ENCODE measurements around the gene SFT2D2. TPM values are rescaled to one million over a fixed set of nuclear protein-coding genes. Genes with fewer than 3 reads are reported as not detected.

Gene SFT2D2
- total RNA-seq, 1 experiment from 2014 or later, result 59.3 TPM

DNA sequence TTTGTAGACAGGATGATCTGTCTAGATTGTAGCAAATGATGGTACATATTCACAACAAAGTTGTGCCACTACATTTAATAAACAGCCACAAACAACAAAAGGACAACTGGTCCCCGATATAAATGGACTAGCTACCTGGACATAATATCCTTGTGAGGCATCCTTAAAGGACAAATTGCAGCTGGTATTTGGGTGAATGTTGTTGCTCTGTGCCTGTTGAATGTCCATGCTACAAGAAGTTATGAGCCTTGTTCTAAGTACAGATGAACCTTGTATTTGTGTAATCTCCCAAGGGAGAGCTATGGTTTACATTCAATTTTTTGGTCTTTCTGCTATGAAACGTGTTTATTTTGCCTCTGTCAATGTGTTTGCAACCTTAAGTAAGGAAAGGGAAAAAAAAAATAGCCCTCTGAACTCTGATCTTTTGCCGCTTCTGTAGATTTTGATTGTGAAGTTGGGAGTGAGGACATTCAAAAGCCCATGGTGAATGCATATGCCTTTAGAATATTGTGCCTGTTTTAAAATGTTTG is 26.5 kb downstream of the SFT2D2 start:
- H3K4me1 Mint-ChIP-seq (ENCODE audit: low read depth, unreplicated experiment), result no peaks in the 10 kb centered on the region
- H3K27me3 Mint-ChIP-seq (ENCODE audit: insufficient read depth, unreplicated experiment), result no peaks in the 10 kb centered on the region
- DNase-seq, result no peak
- H3K4me1 ChIP-seq, result no peaks in the 10 kb centered on the region
- TSS peak; percentile 11 for BruUV-seq (replicated peaks)
- intact Hi-C loops (cut with micrococcal nuclease; ENCODE audit: unreplicated experiment), result no loop called here
- CTCF ChIA-PET, result no interaction called here
- TF ChIP-seq, protein P1, sequence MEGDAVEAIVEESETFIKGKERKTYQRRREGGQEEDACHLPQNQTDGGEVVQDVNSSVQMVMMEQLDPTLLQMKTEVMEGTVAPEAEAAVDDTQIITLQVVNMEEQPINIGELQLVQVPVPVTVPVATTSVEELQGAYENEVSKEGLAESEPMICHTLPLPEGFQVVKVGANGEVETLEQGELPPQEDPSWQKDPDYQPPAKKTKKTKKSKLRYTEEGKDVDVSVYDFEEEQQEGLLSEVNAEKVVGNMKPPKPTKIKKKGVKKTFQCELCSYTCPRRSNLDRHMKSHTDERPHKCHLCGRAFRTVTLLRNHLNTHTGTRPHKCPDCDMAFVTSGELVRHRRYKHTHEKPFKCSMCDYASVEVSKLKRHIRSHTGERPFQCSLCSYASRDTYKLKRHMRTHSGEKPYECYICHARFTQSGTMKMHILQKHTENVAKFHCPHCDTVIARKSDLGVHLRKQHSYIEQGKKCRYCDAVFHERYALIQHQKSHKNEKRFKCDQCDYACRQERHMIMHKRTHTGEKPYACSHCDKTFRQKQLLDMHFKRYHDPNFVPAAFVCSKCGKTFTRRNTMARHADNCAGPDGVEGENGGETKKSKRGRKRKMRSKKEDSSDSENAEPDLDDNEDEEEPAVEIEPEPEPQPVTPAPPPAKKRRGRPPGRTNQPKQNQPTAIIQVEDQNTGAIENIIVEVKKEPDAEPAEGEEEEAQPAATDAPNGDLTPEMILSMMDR (IDR thresholded peaks at IDR 0.05; ENCODE audit: insufficient read depth in 1 of 2, low read depth in 1 of 2, low read length in 1 of 2, severe bottlenecking in 1 of 2, unreplicated experiment in 1 of 2), result no peak
- H3K4me3 ChIP-seq (ENCODE audit: low read depth, low read length), result no peak overlapping the region
- H3K36me3 Mint-ChIP-seq (ENCODE audit: insufficient read depth, unreplicated experiment), result peaks cover 57% of the 10 kb centered on the region
- H3K9me3 Mint-ChIP-seq (ENCODE audit: unreplicated experiment), result no peaks in the 10 kb centered on the region
- no peak overlapping the region for H3K4me3 Mint-ChIP-seq (ENCODE audit: unreplicated experiment)
- peaks cover 24% of the 10 kb centered on the region for H3K9me3 ChIP-seq
- no peaks in the 10 kb centered on the region for H3K27me3 ChIP-seq (replicated peaks; ENCODE audit: control insufficient read depth, insufficient read depth, low read length)
- POLR2A ChIA-PET, result no interaction called here
- H3K27ac Mint-ChIP-seq (ENCODE audit: unreplicated experiment), result no peak overlapping the region
- peaks cover 2% of the 10 kb centered on the region; the same call in 1 of the 2 replicates for H3K36me3 ChIP-seq (ENCODE audit: control insufficient read depth, insufficient read depth, low read length)

- POLR2A ChIA-PET, result no interaction called here
- TF ChIP-seq, protein P1 (IDR thresholded peaks at IDR 0.05; ENCODE audit: insufficient read depth in 1 of 2, low read depth in 1 of 2, low read length in 1 of 2, severe bottlenecking in 1 of 2, unreplicated experiment in 1 of 2), result no peak
- Mint-ChIP-seq H3K9me3 (ENCODE audit: unreplicated experiment) (no peaks in the 10 kb centered on the region), H3K27me3 (ENCODE audit: insufficient read depth, unreplicated experiment) (no peaks in the 10 kb centered on the region), H3K4me1 (ENCODE audit: low read depth, unreplicated experiment) (no peaks in the 10 kb centered on the region), H3K4me3 (ENCODE audit: unreplicated experiment) (no peak overlapping the region), H3K27ac (ENCODE audit: unreplicated experiment) (no peak overlapping the region), H3K36me3 (ENCODE audit: insufficient read depth, unreplicated experiment) (peaks cover 27% of the 10 kb centered on the region)
- intact Hi-C loops (cut with micrococcal nuclease; ENCODE audit: unreplicated experiment), result no loop called here
- CTCF ChIA-PET, result no interaction called here
- Histone ChIP-seq H3K4me3 (ENCODE audit: low read depth, low read length) (no peak overlapping the region), H3K4me1 (no peaks in the 10 kb centered on the region), H3K36me3 (ENCODE audit: control insufficient read depth, insufficient read depth, low read length) (peaks cover 2% of the 10 kb centered on the region; the same call in 1 of the 2 replicates), H3K9me3 (peaks cover 27% of the 10 kb centered on the region), H3K27me3 (replicated peaks; ENCODE audit: control insufficient read depth, insufficient read depth, low read length) (no peaks in the 10 kb centered on the region)
- DNase-seq, result no peak
- no TSS peak for BruUV-seq (replicated peaks)
Observed at GRCh38 chr1:168256164-168256563, 30.4 kb downstream of the SFT2D2 start.

- H3K27me3 Mint-ChIP-seq (ENCODE audit: insufficient read depth, unreplicated experiment), result no peaks in the 10 kb centered on the region
- POLR2A ChIA-PET, result no interaction called here
- H3K4me1 Mint-ChIP-seq (ENCODE audit: low read depth, unreplicated experiment), result no peaks in the 10 kb centered on the region
- no peaks in the 10 kb centered on the region for H3K9me3 Mint-ChIP-seq (ENCODE audit: unreplicated experiment)
- H3K4me1 ChIP-seq, result no peaks in the 10 kb centered on the region
- TF ChIP-seq, protein P1 (IDR thresholded peaks at IDR 0.05; ENCODE audit: insufficient read depth in 1 of 2, low read depth in 1 of 2, low read length in 1 of 2, severe bottlenecking in 1 of 2, unreplicated experiment in 1 of 2), result no peak
- CTCF ChIA-PET, result no interaction called here
- no TSS peak for BruUV-seq (replicated peaks)
- H3K36me3 ChIP-seq (ENCODE audit: control insufficient read depth, insufficient read depth, low read length), result peaks cover 2% of the 10 kb centered on the region; the same call in 1 of the 2 replicates
- no peak for DNase-seq
- peaks cover 27% of the 10 kb centered on the region for H3K9me3 ChIP-seq
- H3K27me3 ChIP-seq (replicated peaks; ENCODE audit: control insufficient read depth, insufficient read depth, low read length), result no peaks in the 10 kb centered on the region
- H3K27ac Mint-ChIP-seq (ENCODE audit: unreplicated experiment), result no peak overlapping the region
- no peak overlapping the region for H3K4me3 ChIP-seq (ENCODE audit: low read depth, low read length)
- peaks cover 23% of the 10 kb centered on the region for H3K36me3 Mint-ChIP-seq (ENCODE audit: insufficient read depth, unreplicated experiment)
- no peak overlapping the region for H3K4me3 Mint-ChIP-seq (ENCODE audit: unreplicated experiment)
- intact Hi-C loops (cut with micrococcal nuclease; ENCODE audit: unreplicated experiment), result no loop called here
Observed at GRCh38 chr1:168257397-168257796, 31.6 kb downstream of the SFT2D2 start.

All from Caco-2 (cell line).